Caco-2 (cell line): ENCODE measurements around the gene EPHA2. TPM values are rescaled to one million over a fixed set of nuclear protein-coding genes. Genes with fewer than 3 reads are reported as not detected.

ENCODE experiments used
- BruUV-seq: library from RNA; stranded (reverse); fragments of 400-500 nt; replicated peaks from 2 replicates; lab custom pipeline; 2021; lab: Mats Ljungman, UMichigan
- CTCF ChIA-PET: fragments of 300-600 bp; sonication (Branson Sonifier 250); formaldehyde crosslinking; loops from one replicate; lab custom pipeline; 2022; ENCODE audit warnings: antibody characterized with exemption; lab: Charles Lee
- POLR2A ChIA-PET: fragments of 300-600 bp; sonication (Branson Sonifier 250); formaldehyde crosslinking; loops from one replicate; lab custom pipeline; 2022; ENCODE audit warnings: antibody characterized with exemption; lab: Charles Lee
- DNase-seq, 2 experiments: peaks; one replicate each; pipeline versions ENCODE4 v3.0.0 to v3.0.0-alpha.2; 2020 to 2022
- H3K27me3 ChIP-seq: replicated peaks from 2 replicates; pipeline ENCODE4 v1.6.0; 2011; ENCODE audit warnings: low read length; ENCODE audit not compliant: control insufficient read depth, insufficient read depth
- H3K36me3 ChIP-seq: 2 replicates; pipeline ENCODE4 v1.5.1; 2011; ENCODE audit warnings: low read length; ENCODE audit not compliant: control insufficient read depth, insufficient read depth
- H3K4me1 ChIP-seq: fragments of 250-450 bp; sonication (Bioruptor Pico); 2 replicates; pipeline ENCODE4 v1.5.1; 2020; ENCODE audit warnings: mild to moderate bottlenecking
- H3K4me3 ChIP-seq: 2 replicates; pipeline ENCODE4 v1.5.1; 2011; ENCODE audit warnings: low read depth, mild to moderate bottlenecking, control low read depth, low read length
- H3K9me3 ChIP-seq: fragments of 250-450 bp; sonication (Bioruptor Pico); 2 replicates; pipeline ENCODE4 v1.5.1; 2020; ENCODE audit warnings: mild to moderate bottlenecking, moderate library complexity
- H3K27ac Mint-ChIP-seq: one replicate; pipeline ENCODE4 v1.8.0; 2022; ENCODE audit warnings: mixed read lengths; ENCODE audit not compliant: unreplicated experiment
- H3K27me3 Mint-ChIP-seq: one replicate; pipeline ENCODE4 v1.8.0; 2022; ENCODE audit warnings: mixed read lengths; ENCODE audit not compliant: insufficient read depth, unreplicated experiment
- H3K36me3 Mint-ChIP-seq: one replicate; pipeline ENCODE4 v1.8.0; 2022; ENCODE audit warnings: mild to moderate bottlenecking, mixed read lengths; ENCODE audit not compliant: insufficient read depth, unreplicated experiment
- H3K4me1 Mint-ChIP-seq: one replicate; pipeline ENCODE4 v1.8.0; 2022; ENCODE audit warnings: low read depth, mixed read lengths; ENCODE audit not compliant: unreplicated experiment
- H3K4me3 Mint-ChIP-seq: one replicate; pipeline ENCODE4 v1.8.0; 2022; ENCODE audit warnings: mild to moderate bottlenecking, moderate library complexity, mixed read lengths; ENCODE audit not compliant: unreplicated experiment
- H3K9me3 Mint-ChIP-seq: one replicate; pipeline ENCODE4 v1.8.0; 2022; ENCODE audit warnings: mixed read lengths; ENCODE audit not compliant: unreplicated experiment
- CTCF ChIP-seq, 2 experiments: fragments of 200-600 bp in 1 of 2; IDR thresholded peaks; 1 replicate in 1 of 2; 2 replicates in 1 of 2; pipeline versions ENCODE4 v1.5.1 to v1.8.0; 2011 to 2022; ENCODE audit warnings: antibody characterized with exemption in 1 of 2, control low read depth in 1 of 2, inconsistent platforms in 1 of 2, low read depth in 1 of 2, low read length in 1 of 2, mild to moderate bottlenecking in 1 of 2, moderate library complexity in 1 of 2; ENCODE audit not compliant: insufficient read depth in 1 of 2, severe bottlenecking in 1 of 2, unreplicated experiment in 1 of 2
- intact Hi-C: fragments of 100-400 bp; cut with micrococcal nuclease; formaldehyde crosslinking; loops from one replicate; pipeline ENCODE4 v1.10.0; 2022; ENCODE audit not compliant: unreplicated experiment
- total RNA-seq: library from RNA; stranded (reverse); gene quantifications from 2 replicates; pipeline ENCODE4 v1.2.3, GENCODE V29; 2022

The EPHA2 gene
- total RNA-seq, 1 experiment from 2014 or later, result 31.2 TPM

- Histone ChIP-seq H3K4me1 (peaks cover 32% of the 10 kb centered on the region), H3K4me3 (no peak overlapping the region), H3K9me3 (no peaks in the 10 kb centered on the region), H3K27me3 (no peaks in the 10 kb centered on the region), H3K36me3 (peaks cover 9% of the 10 kb centered on the region)
- TF ChIP-seq CTCF (IDR thresholded peaks at IDR 0.05; ENCODE audit: insufficient read depth in 1 of 2, low read depth in 1 of 2, low read length in 1 of 2, severe bottlenecking in 1 of 2, unreplicated experiment in 1 of 2), result no peak
- Mint-ChIP-seq H3K9me3 (no peaks in the 10 kb centered on the region), H3K36me3 (peaks cover 84% of the 10 kb centered on the region), H3K27me3 (no peaks in the 10 kb centered on the region), H3K4me3 (no peak overlapping the region), H3K27ac (no peak overlapping the region), H3K4me1 (peaks cover 19% of the 10 kb centered on the region)
- no peak for DNase-seq
- no TSS peak for BruUV-seq
- intact Hi-C loops, result loop anchor here (5.0 kb wide), 1 partner anchor 57 kb away; no protein-coding TSS in a partner anchor
- ChIA-PET CTCF (no interaction called here), POLR2A (no interaction called here)
Observed at GRCh38 chr1:16139473-16139962, 16.4 kb downstream of the EPHA2 start.

GRCh38 chr1:16138772-16139221, 17.1 kb downstream of the EPHA2 start:
- Mint-ChIP-seq H3K36me3 (peaks cover 85% of the 10 kb centered on the region), H3K27me3 (no peaks in the 10 kb centered on the region), H3K4me1 (peaks cover 19% of the 10 kb centered on the region), H3K27ac (no peak overlapping the region), H3K4me3 (no peak overlapping the region), H3K9me3 (no peaks in the 10 kb centered on the region)
- H3K36me3 ChIP-seq, result peaks cover 9% of the 10 kb centered on the region
- peaks cover 26% of the 10 kb centered on the region for H3K4me1 ChIP-seq
- H3K9me3 ChIP-seq, result no peaks in the 10 kb centered on the region
- H3K27me3 ChIP-seq, result no peaks in the 10 kb centered on the region
- no peak for TF ChIP-seq CTCF (IDR thresholded peaks at IDR 0.05; ENCODE audit: insufficient read depth in 1 of 2, low read depth in 1 of 2, low read length in 1 of 2, severe bottlenecking in 1 of 2, unreplicated experiment in 1 of 2)
- DNase-seq, result no peak
- H3K4me3 ChIP-seq, result no peak overlapping the region
- no TSS peak for BruUV-seq
- POLR2A ChIA-PET, result no interaction called here
- CTCF ChIA-PET, result no interaction called here
- intact Hi-C loops, result loop anchor here (5.0 kb wide), 1 partner anchor 56 kb away; no protein-coding TSS in a partner anchor

- Histone ChIP-seq H3K9me3 (no peaks in the 10 kb centered on the region), H3K4me1 (peaks cover 19% of the 10 kb centered on the region), H3K27me3 (no peaks in the 10 kb centered on the region), H3K36me3 (peaks cover 7% of the 10 kb centered on the region), H3K4me3 (no peak overlapping the region)
- peaks cover 85% of the 10 kb centered on the region for H3K36me3 Mint-ChIP-seq
- peaks cover 16% of the 10 kb centered on the region for H3K4me1 Mint-ChIP-seq
- ChIA-PET POLR2A (no interaction called here), CTCF (no interaction called here)
- H3K27ac Mint-ChIP-seq, result no peak overlapping the region
- H3K4me3 Mint-ChIP-seq, result no peak overlapping the region
- intact Hi-C loops, result loop anchor here (5.0 kb wide), 1 partner anchor 56 kb away; no protein-coding TSS in a partner anchor
- no peaks in the 10 kb centered on the region for H3K9me3 Mint-ChIP-seq
- no peak for TF ChIP-seq CTCF (IDR thresholded peaks at IDR 0.05; ENCODE audit: insufficient read depth in 1 of 2, low read depth in 1 of 2, low read length in 1 of 2, severe bottlenecking in 1 of 2, unreplicated experiment in 1 of 2)
- H3K27me3 Mint-ChIP-seq, result no peaks in the 10 kb centered on the region
- no peak for DNase-seq
- BruUV-seq, result no TSS peak
Observed at GRCh38 chr1:16137890-16138467, 17.9 kb downstream of the EPHA2 start.
